Breast epithelium (tissue), 4 donors: ENCODE results near the gene MIEN1. TPM values are rescaled to one million over a fixed set of nuclear protein-coding genes. Genes with fewer than 3 reads are reported as not detected.
"Not testable (repeated sequence)": the region's sequence is repeated elsewhere in the genome, so short reads cannot be mapped to it uniquely, and the experiment has no call there.

Source experiments
- DNase-seq, 2 donors: peaks; one replicate each; pipeline ENCODE4 v3.0.0-alpha.2; 2019; ENCODE audit warnings: low spot score in 2 of 2
- H3K27ac ChIP-seq, 2 donors: fragments of 200-600 bp; sonication (generic) in 1 of 2; one replicate each; pipeline ENCODE4 v1.5.1; 2016 to 2019; ENCODE audit warnings: mild to moderate bottlenecking in 1 of 2
- H3K27me3 ChIP-seq, 2 donors: fragments of 200-600 bp; sonication (generic) in 1 of 2; one replicate each; pipeline versions ENCODE4 v1.5.1 to v1.6.0; 2017 to 2019; ENCODE audit warnings: control low read depth in 1 of 2, mild to moderate bottlenecking in 1 of 2
- H3K36me3 ChIP-seq: fragments of 200-600 bp; one replicate; pipeline ENCODE4 v1.5.1; 2019
- H3K4me1 ChIP-seq, 2 donors: fragments of 200-600 bp; sonication (generic); one replicate each; pipeline ENCODE4 v1.5.1; 2016 to 2019; ENCODE audit warnings: control low read depth in 1 of 2
- H3K4me3 ChIP-seq, 3 donors: fragments of 200-600 bp; sonication (generic); 1 replicate in 2 of 3; 2 replicates in 1 of 3; pipeline ENCODE4 v1.5.1; 2016 to 2019; ENCODE audit warnings: mild to moderate bottlenecking in 3 of 3, moderate library complexity in 2 of 3
- H3K9me3 ChIP-seq, 2 donors: fragments of 200-600 bp; sonication (generic) in 1 of 2; one replicate each; pipeline ENCODE4 v1.5.1; 2016 to 2019; ENCODE audit warnings: control low read depth in 1 of 2
- POLR2A ChIP-seq: fragments of 450-650 bp; IDR thresholded peaks from one replicate; pipeline ENCODE4 v1.6.1; 2016; ENCODE audit warnings: antibody characterized with exemption, mild to moderate bottlenecking, moderate library complexity
- POLR2AphosphoS5 ChIP-seq, 3 donors: sonication (generic); formaldehyde crosslinking; IDR thresholded peaks; one replicate each; pipeline ENCODE4 v1.6.1; 2017; ENCODE audit warnings: antibody characterized with exemption in 3 of 3
- intact Hi-C: fragments of 100-400 bp; cut with DNase I; formaldehyde crosslinking; loops from one replicate; pipeline ENCODE4 v1.15.1; 2023; ENCODE audit warnings: low total_unique reads
- total RNA-seq, 3 donors: library from RNA; depleted of rRNA; stranded (reverse); fragments of >200 nt; gene quantifications; one replicate each; pipeline ENCODE4 v1.1.0, GENCODE V29; 2016
- TF ChIP-seq, protein P1 (sequence below), 3 donors: fragments of 450-650 bp; IDR thresholded peaks; one replicate each; pipeline ENCODE4 v1.5.1; 2016 to 2017; ENCODE audit warnings: antibody characterized with exemption in 3 of 3, mild to moderate bottlenecking in 3 of 3, moderate library complexity in 3 of 3

The MIEN1 gene
- total RNA-seq, 3 donors from 2014 or later = 50.7 to 68.2 (median 61.6) TPM

- Histone ChIP-seq H3K27me3 (no peaks in the 10 kb centered on the region), H3K4me3 (no peak overlapping the region), H3K36me3 (no peaks in the 10 kb centered on the region), H3K27ac (peak overlapping the region in 1 of 2 donors; percentile 1), H3K9me3 (no peaks in the 10 kb centered on the region), H3K4me1 (peaks cover 0 to 4% of the 10 kb centered on the region in 2 donors)
- intact Hi-C loops = no loop called here
- no peak for DNase-seq
- TF ChIP-seq POLR2A (no peak), POLR2AphosphoS5 (IDR thresholded peaks at IDR 0.05) (no peak)
- TF ChIP-seq, protein P1, sequence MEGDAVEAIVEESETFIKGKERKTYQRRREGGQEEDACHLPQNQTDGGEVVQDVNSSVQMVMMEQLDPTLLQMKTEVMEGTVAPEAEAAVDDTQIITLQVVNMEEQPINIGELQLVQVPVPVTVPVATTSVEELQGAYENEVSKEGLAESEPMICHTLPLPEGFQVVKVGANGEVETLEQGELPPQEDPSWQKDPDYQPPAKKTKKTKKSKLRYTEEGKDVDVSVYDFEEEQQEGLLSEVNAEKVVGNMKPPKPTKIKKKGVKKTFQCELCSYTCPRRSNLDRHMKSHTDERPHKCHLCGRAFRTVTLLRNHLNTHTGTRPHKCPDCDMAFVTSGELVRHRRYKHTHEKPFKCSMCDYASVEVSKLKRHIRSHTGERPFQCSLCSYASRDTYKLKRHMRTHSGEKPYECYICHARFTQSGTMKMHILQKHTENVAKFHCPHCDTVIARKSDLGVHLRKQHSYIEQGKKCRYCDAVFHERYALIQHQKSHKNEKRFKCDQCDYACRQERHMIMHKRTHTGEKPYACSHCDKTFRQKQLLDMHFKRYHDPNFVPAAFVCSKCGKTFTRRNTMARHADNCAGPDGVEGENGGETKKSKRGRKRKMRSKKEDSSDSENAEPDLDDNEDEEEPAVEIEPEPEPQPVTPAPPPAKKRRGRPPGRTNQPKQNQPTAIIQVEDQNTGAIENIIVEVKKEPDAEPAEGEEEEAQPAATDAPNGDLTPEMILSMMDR (IDR thresholded peaks at IDR 0.05) = no peak
These were observed 16.1 kb downstream of the MIEN1 start for GRCh38 chr17:39714234-39714633.

DNA sequence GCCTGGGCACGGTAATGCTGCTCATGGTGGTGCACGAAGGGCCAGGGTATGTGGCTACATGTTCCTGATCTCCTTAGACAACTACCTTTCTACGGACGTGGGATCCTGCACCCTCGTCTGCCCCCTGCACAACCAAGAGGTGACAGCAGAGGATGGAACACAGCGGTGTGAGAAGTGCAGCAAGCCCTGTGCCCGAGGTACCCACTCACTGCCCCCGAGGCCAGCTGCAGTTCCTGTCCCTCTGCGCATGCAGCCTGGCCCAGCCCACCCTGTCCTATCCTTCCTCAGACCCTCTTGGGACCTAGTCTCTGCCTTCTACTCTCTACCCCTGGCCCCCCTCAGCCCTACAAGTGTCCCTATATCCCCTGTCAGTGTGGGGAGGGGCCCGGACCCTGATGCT lies 18.5 kb downstream of the MIEN1 start:
- Histone ChIP-seq H3K27ac (no peak overlapping the region), H3K27me3 (no peaks in the 10 kb centered on the region), H3K4me3 (no peak overlapping the region), H3K9me3 (no peaks in the 10 kb centered on the region), H3K4me1 (peaks cover under 1 to 13% of the 10 kb centered on the region in 2 donors), H3K36me3 (peaks cover 5% of the 10 kb centered on the region)
- no peak for DNase-seq
- intact Hi-C loops = no loop called here
- TF ChIP-seq POLR2A = no peak
- no peak for TF ChIP-seq POLR2AphosphoS5 (IDR thresholded peaks at IDR 0.05)
- TF ChIP-seq, protein P1 (IDR thresholded peaks at IDR 0.05) = no peak

GRCh38 chr17:39711071-39711470 lies 19.3 kb downstream of the MIEN1 start:
- H3K27me3 ChIP-seq, H3K4me3 ChIP-seq, DNase-seq, H3K36me3 ChIP-seq, H3K9me3 ChIP-seq, H3K27ac ChIP-seq, intact Hi-C loops: not testable (repeated sequence)
- peaks cover 0 to 21% of the 10 kb centered on the region in 2 donors for H3K4me1 ChIP-seq

GRCh38 chr17:39709998-39710964 lies 20.1 kb downstream of the MIEN1 start:
- Histone ChIP-seq H3K4me1 (peaks cover under 1 to 25% of the 10 kb centered on the region in 2 donors), H3K27me3 (no peaks in the 10 kb centered on the region), H3K36me3 (peaks cover 5% of the 10 kb centered on the region), H3K9me3 (no peaks in the 10 kb centered on the region), H3K4me3 (no peak overlapping the region), H3K27ac (peak overlapping the region in 1 of 2 donors; percentile 98)
- TF ChIP-seq POLR2A (no peak), POLR2AphosphoS5 (IDR thresholded peaks at IDR 0.05) (no peak)
- TF ChIP-seq, protein P1 (IDR thresholded peaks at IDR 0.05) = no peak
- intact Hi-C loops = no loop called here
- no peak for DNase-seq

- intact Hi-C loops = no loop called here
- peak overlapping the region in 1 of 2 donors; percentile 98 for H3K27ac ChIP-seq
- no peak overlapping the region for H3K4me3 ChIP-seq
- H3K36me3 ChIP-seq = peaks cover 5% of the 10 kb centered on the region
- H3K4me1 ChIP-seq = peaks cover 4 to 33% of the 10 kb centered on the region in 2 donors
- DNase-seq = no peak
- TF ChIP-seq, protein P1 (IDR thresholded peaks at IDR 0.05) = no peak
- TF ChIP-seq POLR2AphosphoS5 (IDR thresholded peaks at IDR 0.05) = no peak
- no peak for TF ChIP-seq POLR2A
- H3K9me3 ChIP-seq = no peaks in the 10 kb centered on the region
- H3K27me3 ChIP-seq = no peaks in the 10 kb centered on the region
These were observed 20.9 kb downstream of the MIEN1 start for GRCh38 chr17:39709319-39709997.
